GM18505 (cell line): Measurements from ENCODE around the gene ST7.

ENCODE experiments used
- ATAC-seq: cut with Tn5 transposase; IDR thresholded peaks from one replicate; pipeline ENCODE4 v1.9.1; 2021; ENCODE audit not compliant: unreplicated experiment
- POLR2A ChIP-seq: IDR thresholded peaks from 4 replicates; pipeline ENCODE4 v1.6.1; 2011; ENCODE audit warnings: borderline replicate concordance; ENCODE audit not compliant: insufficient read depth, insufficient read length; ENCODE audit errors: extremely low read depth

ST7 gene

DNA sequence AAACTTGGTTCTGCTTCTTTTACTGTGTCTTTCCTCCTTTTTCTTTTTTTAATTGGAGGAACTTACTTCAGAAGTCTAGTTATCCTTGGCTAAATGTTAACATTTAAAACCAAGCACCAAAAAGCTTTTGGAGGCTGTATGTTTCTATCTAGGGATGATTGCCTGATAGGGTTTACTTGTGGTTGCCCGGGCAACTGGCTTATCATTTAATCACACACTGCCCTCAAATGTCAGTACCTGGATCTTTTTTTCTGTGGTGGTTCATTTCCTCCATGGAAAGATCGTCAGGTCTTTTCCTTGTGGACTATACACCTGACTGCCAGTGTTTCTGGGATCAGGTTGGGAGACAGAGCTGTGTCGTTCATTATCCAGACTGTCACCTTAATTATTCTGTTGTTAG, 196.4 kb downstream of the ST7 start:
- TF ChIP-seq POLR2A: no peak
- ATAC-seq: no peak

DNA sequence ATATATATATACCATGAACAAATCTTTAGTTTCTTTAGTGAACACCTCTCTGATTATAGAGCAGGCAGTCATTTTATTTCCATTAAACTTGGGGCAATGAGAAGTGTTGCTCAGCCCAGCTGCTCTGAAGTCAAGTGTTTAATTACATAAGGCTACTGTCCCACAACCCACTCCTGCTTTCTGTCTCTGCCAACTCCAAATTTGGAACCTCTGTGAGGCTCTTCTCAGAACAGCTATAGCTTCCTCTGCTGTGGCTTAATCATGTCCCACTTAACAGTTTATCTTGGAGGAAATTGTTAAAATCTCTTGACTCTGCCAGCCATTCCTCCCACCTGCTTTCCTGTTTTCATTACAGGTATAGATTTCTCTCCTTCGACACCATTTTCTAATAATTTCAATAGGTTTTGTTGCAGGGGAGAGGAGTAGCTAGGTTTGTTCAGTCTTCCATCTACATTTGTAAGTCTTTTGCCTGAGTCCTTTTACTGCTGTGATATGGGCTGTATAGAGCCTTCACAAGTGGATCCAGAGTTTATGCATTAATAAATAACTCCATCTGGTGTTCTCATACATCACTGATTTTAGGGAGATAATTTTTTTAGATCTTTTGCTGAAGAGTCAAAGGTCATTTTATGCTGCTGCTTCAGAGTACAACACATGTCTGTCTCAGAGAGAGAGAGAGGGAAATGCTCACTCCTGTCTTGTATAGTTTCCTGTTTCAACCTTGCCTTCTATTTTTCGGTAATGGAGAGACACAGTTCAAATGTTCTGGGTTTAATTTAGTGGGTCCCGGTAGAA, 199.1 kb downstream of the ST7 start:
- no peak for ATAC-seq
- no peak for TF ChIP-seq POLR2A

DNA sequence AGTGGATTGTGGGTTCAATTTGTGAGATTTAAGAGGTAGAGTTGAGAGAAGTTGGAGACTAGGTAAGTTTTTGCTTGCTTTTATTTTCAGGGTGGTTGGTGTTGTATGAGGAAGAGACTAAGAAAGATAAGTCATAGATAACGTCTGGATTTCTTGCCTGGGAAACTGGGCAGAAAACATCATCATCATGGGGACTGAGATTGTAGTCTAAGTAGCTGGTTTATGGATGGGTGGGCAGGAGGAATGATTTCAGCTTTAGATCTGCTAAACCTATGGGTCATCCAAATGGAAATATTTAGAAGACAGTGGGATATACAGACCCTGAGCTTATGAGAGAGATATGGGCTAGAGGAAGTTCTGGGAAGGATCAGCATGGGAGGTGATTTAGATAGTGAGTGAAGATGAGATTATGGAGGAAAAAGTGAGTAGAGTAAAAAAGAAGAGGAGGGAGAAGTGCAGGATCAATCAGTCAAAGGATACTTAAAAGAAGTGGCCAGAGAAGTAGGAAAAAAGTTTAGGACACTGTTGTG, 199.8 kb downstream of the ST7 start:
- ATAC-seq: no peak
- no peak for TF ChIP-seq POLR2A

DNA sequence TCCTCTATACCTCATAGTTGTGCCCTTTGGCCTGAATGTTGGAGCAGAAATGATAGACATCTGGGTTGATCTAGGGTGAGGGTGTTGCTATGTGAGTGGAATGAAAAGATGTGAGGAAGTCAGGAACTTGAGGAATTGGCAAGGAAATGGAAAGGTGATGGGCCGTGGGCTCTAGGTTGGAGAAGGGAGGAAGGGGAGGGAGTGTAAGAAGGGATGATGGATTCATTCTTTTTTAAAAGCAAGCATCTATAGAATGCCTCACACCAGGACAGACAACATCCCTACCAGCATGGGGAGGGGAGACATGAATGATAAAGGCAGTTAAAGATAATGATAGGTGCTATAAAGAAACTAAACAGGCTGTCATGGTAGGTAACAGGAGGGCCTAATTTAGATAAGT, 201.4 kb downstream of the ST7 start:
- TF ChIP-seq POLR2A: no peak
- ATAC-seq: no peak

DNA sequence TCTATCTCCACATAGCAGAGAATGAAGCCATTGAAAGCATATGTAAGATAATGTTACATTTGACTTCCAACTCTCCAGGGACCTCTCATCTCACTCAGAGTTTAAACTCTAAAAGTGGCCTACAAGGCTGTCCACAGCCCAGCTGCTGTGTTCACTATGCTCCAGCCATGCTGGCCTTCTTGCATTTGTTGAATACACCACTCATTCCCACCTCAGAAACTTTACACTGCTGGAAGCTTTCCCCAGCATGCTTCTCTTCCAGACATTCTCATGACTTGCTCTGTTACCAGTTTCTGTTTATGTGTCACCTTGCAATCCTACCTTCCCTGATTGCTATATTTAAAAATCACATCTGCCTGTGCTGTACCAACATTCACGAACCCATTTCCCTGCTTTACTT, 202.4 kb downstream of the ST7 start:
- ATAC-seq: no peak
- no peak for TF ChIP-seq POLR2A

DNA sequence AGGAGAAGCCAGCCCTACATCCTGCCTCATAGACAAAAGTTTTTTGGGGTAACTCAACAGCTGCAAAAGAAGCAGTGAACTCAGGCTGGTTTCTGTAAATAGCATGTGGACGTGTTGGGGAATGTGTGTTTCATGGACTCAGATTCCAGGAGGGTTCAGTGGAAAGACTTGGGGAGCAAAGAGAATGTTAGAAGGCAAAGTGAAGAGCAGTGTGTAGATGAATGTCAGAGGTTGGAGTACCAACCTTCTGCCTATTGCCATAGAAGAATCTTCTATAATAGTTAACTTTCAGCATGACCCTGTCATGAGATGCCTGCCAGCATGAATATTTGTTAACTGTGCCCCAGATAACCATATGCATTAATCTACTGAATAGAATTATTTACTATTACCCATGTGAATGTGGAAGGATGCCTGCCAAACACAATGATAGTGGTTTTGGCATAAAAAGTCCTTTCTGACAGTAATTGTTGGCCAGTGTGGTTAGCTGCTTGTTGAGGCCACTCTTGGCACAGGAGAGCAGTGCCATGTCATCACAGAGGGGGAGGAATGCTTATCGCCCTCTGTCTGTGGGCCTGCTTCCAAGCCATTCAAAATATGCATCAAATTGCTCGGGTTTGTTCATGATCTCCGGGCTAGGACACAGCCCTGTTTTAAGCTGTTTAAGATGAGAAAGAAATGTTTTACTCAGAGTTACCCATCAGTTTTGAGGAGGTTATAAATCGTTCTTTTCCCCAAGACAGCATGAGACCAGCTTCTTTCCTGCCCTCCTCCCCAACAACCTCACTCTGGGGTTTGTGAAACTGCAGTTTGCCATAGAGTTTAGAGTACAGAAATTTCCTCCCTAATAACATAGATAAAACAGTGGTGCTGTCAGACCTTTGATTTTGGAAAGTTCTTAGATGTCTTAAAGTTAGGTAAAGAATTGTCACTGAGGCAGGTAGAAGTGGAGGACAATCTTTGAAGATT, 204.2 kb downstream of the ST7 start:
- no peak for ATAC-seq

DNA sequence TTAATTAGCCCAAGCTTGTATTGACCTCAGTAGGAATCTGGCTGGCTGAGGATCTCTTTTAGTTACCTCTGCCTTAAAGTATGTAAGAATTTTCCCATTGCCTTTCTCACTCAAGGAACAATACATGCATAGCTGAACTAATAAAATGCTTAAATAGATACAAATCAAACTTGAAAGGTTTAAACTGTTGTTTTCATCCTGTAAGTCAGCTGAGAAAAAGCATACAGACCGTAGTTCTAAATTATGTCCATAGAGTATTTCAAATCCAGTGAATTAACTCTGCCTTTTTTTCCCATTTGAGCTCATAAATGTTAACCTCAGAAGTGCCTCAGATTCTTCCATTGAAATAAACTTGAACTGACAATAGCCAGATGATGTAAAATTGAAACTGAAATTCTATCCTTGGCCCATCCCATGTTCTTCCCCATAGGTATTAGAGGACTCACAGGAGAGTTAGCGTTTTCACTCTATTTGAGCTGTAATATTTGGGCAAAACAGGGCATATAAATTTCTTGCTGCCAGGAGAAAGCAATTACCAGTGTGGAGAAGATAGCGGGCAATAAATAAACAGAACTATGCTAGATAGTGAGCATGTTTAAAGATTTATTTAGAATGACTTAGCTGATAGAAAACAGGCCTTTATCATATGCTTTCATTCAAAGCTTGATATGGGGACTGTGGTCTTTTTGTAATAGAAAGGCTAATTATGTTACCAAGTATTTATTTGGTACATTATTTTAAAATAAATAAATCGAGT, 205.8 kb downstream of the ST7 start:
- no peak for TF ChIP-seq POLR2A
- ATAC-seq: no peak

More for the DNA sequence above, 204.2 kb downstream of the ST7 start:
- no peak for TF ChIP-seq POLR2A

DNA sequence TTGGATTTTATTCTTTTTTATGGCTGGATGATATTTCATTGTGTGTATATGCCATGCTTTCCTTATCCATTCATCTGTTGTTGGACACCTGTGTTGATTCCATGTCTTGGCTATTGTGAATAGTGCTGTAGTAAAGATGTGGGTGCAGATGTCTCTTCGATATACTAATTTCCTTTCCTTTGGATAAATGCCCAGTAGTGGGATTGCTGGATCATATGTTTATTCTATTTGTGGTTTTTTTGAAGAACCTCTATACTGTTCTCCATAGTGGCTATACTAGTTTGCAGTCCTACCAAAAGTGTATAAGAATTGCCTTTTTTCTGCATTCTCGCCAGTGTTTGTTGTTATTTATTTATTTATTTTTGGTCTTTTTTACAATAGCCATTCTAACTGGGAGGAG, 209.8 kb downstream of the ST7 start:
- no peak for ATAC-seq
- no peak for TF ChIP-seq POLR2A

DNA sequence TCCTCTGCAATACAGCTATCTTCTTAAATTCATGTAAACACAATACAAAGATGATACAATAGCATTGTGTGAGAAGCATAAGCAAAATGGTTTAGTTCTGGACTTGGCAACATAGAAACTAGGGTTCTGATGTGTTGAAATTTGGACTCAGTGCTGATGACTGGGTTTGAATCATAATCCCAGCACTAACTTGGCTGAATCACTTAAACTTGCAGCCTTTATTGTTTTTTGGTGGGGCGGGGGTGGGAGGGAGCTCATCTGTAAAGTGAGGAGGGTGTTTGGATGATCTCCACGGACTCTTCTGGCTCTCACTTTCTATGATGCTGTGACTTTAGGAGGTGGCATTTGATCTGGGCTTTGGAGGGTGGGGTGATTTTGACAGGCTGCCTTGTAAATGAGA, 211.3 kb downstream of the ST7 start:
- ATAC-seq: no peak
- no peak for TF ChIP-seq POLR2A

DNA sequence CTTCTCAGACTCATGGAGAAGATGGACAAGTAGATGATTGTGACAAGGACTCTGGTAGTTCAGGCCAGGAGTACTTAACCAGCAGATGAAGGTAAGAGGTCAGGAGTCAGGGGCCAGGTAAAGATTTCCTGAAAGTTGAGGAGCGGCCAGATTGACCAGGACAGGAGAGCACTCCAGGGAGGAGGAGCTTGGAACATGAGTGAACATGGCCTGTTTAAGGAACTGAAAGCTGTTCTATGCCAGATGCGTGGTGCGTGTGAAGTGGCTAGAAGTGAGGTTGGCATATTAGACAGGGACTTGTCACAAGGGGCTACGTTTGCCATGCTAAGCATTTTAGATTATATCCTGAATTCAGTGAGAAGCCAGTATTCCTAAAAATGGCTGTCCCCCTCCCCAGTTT, 212.4 kb downstream of the ST7 start:
- peak; percentile 68 for ATAC-seq
- no peak for TF ChIP-seq POLR2A

DNA sequence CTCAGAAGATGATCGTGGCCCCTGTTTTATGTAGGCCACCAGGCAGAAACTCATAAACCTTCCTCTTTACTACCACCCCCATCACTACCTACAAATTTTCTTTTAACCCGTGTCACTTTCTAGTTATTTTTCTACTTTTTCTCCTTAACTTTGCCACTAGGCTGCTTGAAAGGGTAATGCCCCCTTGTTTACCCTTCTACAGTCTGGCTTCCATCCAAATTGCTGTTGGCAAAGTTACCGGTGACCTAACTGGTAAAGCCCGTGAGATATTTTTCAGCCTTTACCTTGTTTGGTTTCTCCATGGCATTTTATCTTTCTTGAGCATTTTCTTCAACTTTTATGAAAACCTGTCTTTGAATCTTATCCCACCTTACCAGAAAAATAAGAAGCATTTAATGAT, 216.6 kb downstream of the ST7 start:
- ATAC-seq: no peak
- TF ChIP-seq POLR2A: no peak

DNA sequence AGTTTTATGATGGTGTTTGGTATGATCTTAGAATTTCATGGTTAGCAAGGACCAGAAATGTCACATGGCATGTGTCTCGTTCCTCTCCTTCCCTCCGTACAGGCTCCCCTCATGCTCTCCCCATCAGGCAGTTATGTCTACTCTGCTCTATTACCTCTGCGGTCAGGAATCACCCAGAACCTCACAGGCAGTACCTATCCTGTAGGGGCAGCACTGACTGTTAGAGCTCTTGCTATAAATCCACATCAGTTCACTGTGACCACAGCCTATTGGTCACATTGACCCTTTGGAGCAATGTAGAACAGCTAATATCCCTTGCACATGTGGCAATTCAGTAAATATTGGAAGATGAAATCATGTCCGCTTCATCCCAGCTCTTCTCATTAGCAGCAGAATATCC, 217.8 kb downstream of the ST7 start:
- no peak for TF ChIP-seq POLR2A
- ATAC-seq: no peak

DNA sequence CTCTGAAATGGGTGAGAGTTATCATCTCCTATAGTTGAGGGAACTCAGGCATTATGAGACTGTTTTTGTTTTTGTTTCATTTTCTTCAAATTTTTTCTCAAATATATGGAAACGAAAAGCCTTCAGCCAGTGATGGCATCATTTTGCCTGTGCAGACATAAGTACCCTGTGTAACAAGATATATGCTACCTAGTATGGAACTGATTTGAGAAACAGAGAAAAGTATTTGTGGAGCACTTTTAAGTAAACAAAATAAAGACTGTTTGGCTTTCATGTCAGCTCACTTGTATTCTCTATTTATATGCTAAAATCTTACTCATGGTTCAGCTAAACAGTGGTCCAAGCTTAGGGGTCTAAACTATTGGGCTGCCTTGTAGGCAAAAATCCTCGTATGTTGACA, 219.0 kb downstream of the ST7 start:
- ATAC-seq: no peak
- TF ChIP-seq POLR2A: no peak
